Measurements from ENCODE around the gene FOXJ3.

DNA sequence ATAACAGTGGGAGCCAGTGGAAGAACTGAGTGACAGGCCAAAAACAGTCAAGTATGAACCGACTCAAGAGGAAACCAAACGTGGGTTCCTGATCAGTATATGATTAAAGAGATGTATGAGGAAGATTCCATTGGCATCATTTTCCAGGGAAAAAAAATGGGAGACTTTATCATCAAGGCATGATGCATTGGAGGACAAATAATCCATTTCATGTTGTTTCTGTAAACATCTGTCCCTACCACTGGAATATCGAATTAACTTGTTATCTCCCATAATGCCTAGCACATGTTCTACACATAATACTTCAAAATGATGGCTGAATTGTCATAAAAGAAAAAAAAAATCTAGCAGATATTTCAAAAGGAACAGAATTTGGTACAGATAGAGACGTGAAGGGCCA, 13.3 kb downstream of the FOXJ3 start:
- TF ChIP-seq, protein P1, sequence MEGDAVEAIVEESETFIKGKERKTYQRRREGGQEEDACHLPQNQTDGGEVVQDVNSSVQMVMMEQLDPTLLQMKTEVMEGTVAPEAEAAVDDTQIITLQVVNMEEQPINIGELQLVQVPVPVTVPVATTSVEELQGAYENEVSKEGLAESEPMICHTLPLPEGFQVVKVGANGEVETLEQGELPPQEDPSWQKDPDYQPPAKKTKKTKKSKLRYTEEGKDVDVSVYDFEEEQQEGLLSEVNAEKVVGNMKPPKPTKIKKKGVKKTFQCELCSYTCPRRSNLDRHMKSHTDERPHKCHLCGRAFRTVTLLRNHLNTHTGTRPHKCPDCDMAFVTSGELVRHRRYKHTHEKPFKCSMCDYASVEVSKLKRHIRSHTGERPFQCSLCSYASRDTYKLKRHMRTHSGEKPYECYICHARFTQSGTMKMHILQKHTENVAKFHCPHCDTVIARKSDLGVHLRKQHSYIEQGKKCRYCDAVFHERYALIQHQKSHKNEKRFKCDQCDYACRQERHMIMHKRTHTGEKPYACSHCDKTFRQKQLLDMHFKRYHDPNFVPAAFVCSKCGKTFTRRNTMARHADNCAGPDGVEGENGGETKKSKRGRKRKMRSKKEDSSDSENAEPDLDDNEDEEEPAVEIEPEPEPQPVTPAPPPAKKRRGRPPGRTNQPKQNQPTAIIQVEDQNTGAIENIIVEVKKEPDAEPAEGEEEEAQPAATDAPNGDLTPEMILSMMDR (IDR thresholded peaks at IDR 0.05) = no peak
- TF ChIP-seq POLR2AphosphoS5 (IDR thresholded peaks at IDR 0.05; ENCODE audit: low read depth, low read length) = no peak
